H9 (cell line): ENCODE data around the gene TTC17. TPM values are rescaled to one million over a fixed set of nuclear protein-coding genes. Genes with fewer than 3 reads are reported as not detected.

Source experiments
- DNase-seq: peaks from one replicate; pipeline ENCODE4 v3.0.0-alpha.2; 2017
- H2AFZ ChIP-seq: one replicate; pipeline ENCODE4 v1.6.1; 2013; ENCODE audit warnings: mild to moderate bottlenecking, low read length, control low read depth, moderate library complexity
- H2AK5ac ChIP-seq: 2 replicates; pipeline ENCODE4 v1.6.1; 2013; ENCODE audit warnings: low read length, control low read depth, mixed read lengths; ENCODE audit not compliant: insufficient read length
- H2BK120ac ChIP-seq: one replicate; pipeline ENCODE4 v1.6.1; 2013; ENCODE audit warnings: low read depth, mild to moderate bottlenecking, low read length, control low read depth, inconsistent platforms; ENCODE audit not compliant: poor library complexity, severe bottlenecking
- H2BK12ac ChIP-seq: 2 replicates; pipeline ENCODE4 v1.6.1; 2013; ENCODE audit warnings: low read length, control low read depth, mixed read lengths, low read depth; ENCODE audit not compliant: insufficient read length
- H2BK15ac ChIP-seq: 2 replicates; pipeline ENCODE4 v1.6.1; 2013; ENCODE audit warnings: low read depth, low read length, control low read depth
- H2BK20ac ChIP-seq: one replicate; pipeline ENCODE4 v1.6.1; 2013; ENCODE audit warnings: low read depth, mild to moderate bottlenecking, low read length, control low read depth, inconsistent platforms; ENCODE audit not compliant: poor library complexity, severe bottlenecking
- H2BK5ac ChIP-seq: 2 replicates; pipeline ENCODE4 v1.6.1; 2013; ENCODE audit warnings: low read length, control low read depth, mixed read lengths; ENCODE audit not compliant: insufficient read length
- H3K14ac ChIP-seq: 2 replicates; pipeline ENCODE4 v1.6.1; 2013; ENCODE audit warnings: low read length, control low read depth; ENCODE audit not compliant: insufficient read depth
- H3K18ac ChIP-seq: 2 replicates; pipeline ENCODE4 v1.6.1; 2013; ENCODE audit warnings: low read depth, mild to moderate bottlenecking, mixed read lengths, low read length, control low read depth; ENCODE audit not compliant: insufficient read length
- H3K23ac ChIP-seq: 2 replicates; pipeline ENCODE4 v1.6.1; 2013; ENCODE audit warnings: low read length, control low read depth, mixed read lengths, low read depth; ENCODE audit not compliant: insufficient read length
- H3K23me2 ChIP-seq: 2 replicates; pipeline ENCODE4 v1.6.1; 2013; ENCODE audit warnings: low read depth, mild to moderate bottlenecking, mixed read lengths, low read length, control low read depth; ENCODE audit not compliant: insufficient read length, poor library complexity, severe bottlenecking
- H3K27ac ChIP-seq: 2 replicates; pipeline ENCODE4 v1.5.1; 2013; ENCODE audit warnings: low read length, control low read depth, mixed read lengths, low read depth; ENCODE audit not compliant: insufficient read length
- H3K27me3 ChIP-seq: 2 replicates; pipeline ENCODE4 v1.6.1; 2013; ENCODE audit warnings: low read length, control low read depth, inconsistent platforms; ENCODE audit not compliant: insufficient read depth
- H3K4ac ChIP-seq: 2 replicates; pipeline ENCODE4 v1.6.1; 2013; ENCODE audit warnings: low read depth, mild to moderate bottlenecking, control low read depth, inconsistent platforms, low read length, moderate library complexity
- H3K4me1 ChIP-seq: 2 replicates; pipeline ENCODE4 v1.6.1; 2013; ENCODE audit warnings: low read length, control low read depth, inconsistent platforms; ENCODE audit not compliant: insufficient read depth
- H3K4me2 ChIP-seq: 2 replicates; pipeline ENCODE4 v1.6.1; 2013; ENCODE audit warnings: low read length, control low read depth, mixed read lengths; ENCODE audit not compliant: insufficient read length, insufficient read depth
- H3K56ac ChIP-seq: 2 replicates; pipeline ENCODE4 v1.6.1; 2013; ENCODE audit warnings: low read depth, mild to moderate bottlenecking, mixed read lengths, low read length, control low read depth; ENCODE audit not compliant: insufficient read length
- H3K79me1 ChIP-seq: 2 replicates; pipeline ENCODE4 v1.6.1; 2013; ENCODE audit warnings: low read depth, mild to moderate bottlenecking, moderate library complexity, low read length, control low read depth, inconsistent platforms; ENCODE audit not compliant: insufficient read depth, poor library complexity, severe bottlenecking
- H3K79me2 ChIP-seq: 2 replicates; pipeline ENCODE4 v1.6.1; 2013; ENCODE audit warnings: low read length, control low read depth, inconsistent platforms; ENCODE audit not compliant: insufficient read depth
- H3K9ac ChIP-seq: 2 replicates; pipeline ENCODE4 v1.6.1; 2013; ENCODE audit warnings: low read length, control low read depth, mixed read lengths; ENCODE audit not compliant: insufficient read length; ENCODE audit errors: extremely low read depth
- H3K9me3 ChIP-seq: one replicate; pipeline ENCODE4 v1.6.1; 2013; ENCODE audit warnings: low read depth, low read length, inconsistent platforms; ENCODE audit not compliant: control insufficient read depth
- H3T11ph ChIP-seq: one replicate; pipeline ENCODE4 v1.6.1; 2013; ENCODE audit warnings: mild to moderate bottlenecking, low read length, control low read depth, inconsistent platforms
- H4K20me1 ChIP-seq: one replicate; pipeline ENCODE4 v1.6.1; 2013; ENCODE audit not compliant: control insufficient read depth, insufficient read length, insufficient read depth
- H4K5ac ChIP-seq: 2 replicates; pipeline ENCODE4 v1.6.1; 2013; ENCODE audit warnings: low read depth, mild to moderate bottlenecking, mixed read lengths, low read length, control low read depth; ENCODE audit not compliant: insufficient read length
- H4K8ac ChIP-seq: replicated peaks from 2 replicates; pipeline ENCODE4 v1.6.1; 2013; ENCODE audit warnings: low read length, control low read depth, mixed read lengths, low read depth; ENCODE audit not compliant: insufficient read length
- H4K91ac ChIP-seq: 2 replicates; pipeline ENCODE4 v1.6.1; 2013; ENCODE audit warnings: low read depth, mild to moderate bottlenecking, moderate library complexity, mixed read lengths, low read length, control low read depth; ENCODE audit not compliant: insufficient read length
- H3K27ac Mint-ChIP-seq, 3 experiments: 2 replicates in 2 of 3; 3 replicates in 1 of 3; pipeline ENCODE4 v1.8.0; 2020 to 2021; ENCODE audit warnings: mixed read lengths in 3 of 3, mild to moderate bottlenecking in 1 of 3, moderate library complexity in 1 of 3
- H3K27me3 Mint-ChIP-seq: 2 replicates; pipeline ENCODE4 v1.8.0; 2021; ENCODE audit warnings: low read depth, mild to moderate bottlenecking, moderate library complexity, mixed read lengths
- H3K36me3 Mint-ChIP-seq, 3 experiments: 2 replicates in 2 of 3; 3 replicates in 1 of 3; pipeline ENCODE4 v1.8.0; 2020 to 2021; ENCODE audit warnings: low read depth in 3 of 3, mixed read lengths in 3 of 3; ENCODE audit not compliant: insufficient read depth in 1 of 3
- H3K4me1 Mint-ChIP-seq, 2 experiments: 2 replicates each; pipeline ENCODE4 v1.8.0; 2020; ENCODE audit warnings: mixed read lengths in 2 of 2
- H3K4me3 Mint-ChIP-seq, 2 experiments: 2 replicates in 1 of 2; 3 replicates in 1 of 2; pipeline ENCODE4 v1.8.0; 2020 to 2021; ENCODE audit warnings: mild to moderate bottlenecking in 2 of 2, mixed read lengths in 2 of 2, moderate library complexity in 1 of 2
- H3K9me3 Mint-ChIP-seq, 2 experiments: 2 replicates in 1 of 2; 3 replicates in 1 of 2; pipeline ENCODE4 v1.8.0; 2020; ENCODE audit warnings: mild to moderate bottlenecking in 2 of 2, mixed read lengths in 2 of 2, moderate library complexity in 1 of 2
- CTCF ChIP-seq: fragments of 200-600 bp; sonication (generic); conservative IDR thresholded peaks from 3 replicates; pipeline ENCODE4 v1.8.0; 2021; ENCODE audit warnings: antibody characterized with exemption, mild to moderate bottlenecking
- WGBS: extraction: QIAGEN DNeasy Blood & Tissue Kit; methylation state at CpG from one replicate; pipeline ENCODE4 v1.1.7; 2013; ENCODE audit warnings: missing lambda C conversion rate, low lambda C conversion rate, mixed read lengths; ENCODE audit not compliant: insufficient read length; ENCODE audit errors: extremely low coverage; 5-methylcytosine and 5-hydroxymethylcytosine counted together
- total RNA-seq: library from RNA; stranded (reverse); gene quantifications from 2 replicates; pipeline ENCODE4 v1.2.1, GENCODE V29; 2021

TTC17 gene
- total RNA-seq, 1 experiment from 2014 or later = 68.5 TPM

DNA sequence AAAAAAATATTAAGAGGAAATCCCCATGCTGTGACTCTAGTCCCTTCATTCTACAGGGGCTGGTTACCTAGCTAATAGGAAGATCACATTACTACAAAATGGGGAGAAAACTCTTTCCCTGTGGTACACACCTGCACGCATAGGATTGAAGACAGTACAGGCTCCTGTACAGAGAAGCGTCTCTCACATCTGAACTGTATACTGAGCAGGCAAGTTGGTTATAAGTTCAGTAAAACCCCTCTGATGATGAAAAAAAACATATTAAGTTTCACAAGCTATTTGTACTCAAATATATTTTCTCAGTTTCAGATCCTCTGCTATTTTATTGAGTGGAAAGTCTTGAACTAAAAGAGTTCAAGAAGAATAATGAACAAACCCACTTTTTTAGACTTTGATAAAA is 164.9 kb downstream of the TTC17 start:
- H3K23me2 ChIP-seq = no peaks in the 10 kb centered on the region
- H2AFZ ChIP-seq = no peak overlapping the region
- H3K4me1 Mint-ChIP-seq = peaks cover 0 to 5% of the 10 kb centered on the region in 2 experiments; a peak in 2 of 4 replicates
- H3T11ph ChIP-seq = no peak overlapping the region
- H2BK120ac ChIP-seq = no peak overlapping the region
- no peaks in the 10 kb centered on the region for H3K4me1 ChIP-seq
- no peaks in the 10 kb centered on the region for H3K27me3 ChIP-seq
- no peak overlapping the region for H4K5ac ChIP-seq
- no peak overlapping the region for H4K8ac ChIP-seq
- no peak overlapping the region for H2AK5ac ChIP-seq
- no peak overlapping the region for H3K4ac ChIP-seq
- no peak overlapping the region for H3K56ac ChIP-seq
- no peaks in the 10 kb centered on the region for H3K79me2 ChIP-seq
- no peak overlapping the region for H3K27ac ChIP-seq
- no peaks in the 10 kb centered on the region for H3K79me1 ChIP-seq
- no peak overlapping the region for H3K4me3 Mint-ChIP-seq
- no peaks in the 10 kb centered on the region for H4K20me1 ChIP-seq
- no peak overlapping the region for H2BK5ac ChIP-seq
- no peak for DNase-seq
- no CpG with 5 or more reads among the region's 2 CpGs for WGBS
- no peak overlapping the region for H2BK12ac ChIP-seq
- no peak overlapping the region for H2BK20ac ChIP-seq
- no peak overlapping the region for H3K9ac ChIP-seq
- H3K27ac Mint-ChIP-seq = no peak overlapping the region
- H3K4me2 ChIP-seq = no peak overlapping the region
- H2BK15ac ChIP-seq = no peak overlapping the region
- no peaks in the 10 kb centered on the region; a peak in 1 of 7 replicates for H3K36me3 Mint-ChIP-seq
- H3K27me3 Mint-ChIP-seq = peaks cover 29% of the 10 kb centered on the region
- H3K23ac ChIP-seq = no peak overlapping the region
- H3K14ac ChIP-seq = no peak overlapping the region
- H3K18ac ChIP-seq = no peak overlapping the region
- H3K9me3 ChIP-seq = no peaks in the 10 kb centered on the region
- H3K9me3 Mint-ChIP-seq = no peaks in the 10 kb centered on the region; a peak in 2 of 5 replicates
- no peak overlapping the region for H4K91ac ChIP-seq
- no peak for TF ChIP-seq CTCF
